ENCODE data around the gene HVCN1. TPM values are rescaled to one million over a fixed set of nuclear protein-coding genes. Genes with fewer than 3 reads are reported as not detected.

Gene HVCN1
- total and polyA plus RNA-seq, 2 of the 13 experiments (the other 11 are each of a cell fraction or from before 2014, with no cell fraction given) = 0.49 to 1.3 TPM

DNA sequence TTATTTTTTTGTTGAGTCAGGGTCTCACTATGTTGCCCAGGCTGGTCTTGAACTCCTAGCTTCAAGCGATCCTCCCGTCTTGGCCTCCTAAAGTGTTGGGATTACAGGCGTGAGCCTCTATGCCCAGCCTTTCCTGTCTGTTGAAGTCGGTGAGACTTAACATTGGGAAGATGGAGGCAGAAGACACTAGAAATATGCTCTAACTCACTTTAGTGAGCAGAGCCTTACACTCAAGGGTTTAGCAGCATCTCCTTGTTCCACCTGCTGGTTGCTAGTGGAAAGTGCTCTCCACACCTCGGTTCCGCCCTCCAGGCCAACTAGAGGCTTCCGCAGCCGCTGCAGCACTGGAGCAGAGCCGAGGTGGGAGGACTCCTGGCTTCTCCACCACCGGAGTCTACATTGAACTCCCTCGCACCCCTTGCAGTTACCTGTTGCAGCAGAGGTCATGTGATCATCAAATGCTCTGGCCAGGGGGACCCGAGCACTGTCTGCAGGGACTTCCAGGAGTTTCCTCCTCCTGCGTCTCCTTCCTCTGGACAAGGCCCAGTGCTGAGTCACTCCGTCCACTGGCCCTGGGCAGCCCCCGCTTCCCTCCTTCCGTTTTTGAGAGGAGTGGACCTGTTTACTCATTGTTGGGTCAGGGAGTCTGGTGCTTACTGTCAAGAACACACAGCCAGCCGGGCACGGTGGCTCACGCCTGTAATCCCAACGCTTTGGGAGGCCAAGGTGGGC is 9.4 kb upstream of the HVCN1 start (continued):
- TF ChIP-seq XRCC5 (optimal IDR thresholded peaks at IDR 0.05; ENCODE audit: low read length) = peak; percentile 67
- TF ChIP-seq TBL1XR1 (IDR thresholded peaks at IDR 0.05; ENCODE audit: borderline replicate concordance, low read length, partially characterized antibody) = no peak
- peak; percentile 58; the same call in 1 of the 2 replicates for TF ChIP-seq RAD21 (CRISPR knock-in tag; IDR thresholded peaks at IDR 0.05)
- TF ChIP-seq SALL1 (CRISPR knock-in tag; IDR thresholded peaks at IDR 0.05) = peak; percentile 75
- TF ChIP-seq FLYWCH1 (CRISPR knock-in tag; IDR thresholded peaks at IDR 0.05) = no peak
- TF ChIP-seq MAZ (IDR thresholded peaks at IDR 0.05; ENCODE audit: borderline replicate concordance, low read depth, low read length) = 0 out of 2 replicates have a peak, but pooled peaks have one; percentile 17
- no peak for TF ChIP-seq MAZ (CRISPR knock-in tag; IDR thresholded peaks at IDR 0.05; ENCODE audit: low read depth)
- no peak for TF ChIP-seq ZNF629 (CRISPR knock-in tag; conservative IDR thresholded peaks at IDR 0.05)
- no peak for TF ChIP-seq ZNF891 (CRISPR knock-in tag; IDR thresholded peaks at IDR 0.05)
- TF ChIP-seq, protein P1, sequence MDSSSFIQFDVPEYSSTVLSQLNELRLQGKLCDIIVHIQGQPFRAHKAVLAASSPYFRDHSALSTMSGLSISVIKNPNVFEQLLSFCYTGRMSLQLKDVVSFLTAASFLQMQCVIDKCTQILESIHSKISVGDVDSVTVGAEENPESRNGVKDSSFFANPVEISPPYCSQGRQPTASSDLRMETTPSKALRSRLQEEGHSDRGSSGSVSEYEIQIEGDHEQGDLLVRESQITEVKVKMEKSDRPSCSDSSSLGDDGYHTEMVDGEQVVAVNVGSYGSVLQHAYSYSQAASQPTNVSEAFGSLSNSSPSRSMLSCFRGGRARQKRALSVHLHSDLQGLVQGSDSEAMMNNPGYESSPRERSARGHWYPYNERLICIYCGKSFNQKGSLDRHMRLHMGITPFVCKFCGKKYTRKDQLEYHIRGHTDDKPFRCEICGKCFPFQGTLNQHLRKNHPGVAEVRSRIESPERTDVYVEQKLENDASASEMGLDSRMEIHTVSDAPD (CRISPR knock-in tag; IDR thresholded peaks at IDR 0.05) = no peak
- no peak for TF ChIP-seq ZNF101 (CRISPR knock-in tag; IDR thresholded peaks at IDR 0.05; ENCODE audit: borderline replicate concordance, low read depth)
- 0 out of 2 replicates have a peak, but pooled peaks have one; percentile 37 for TF ChIP-seq GATAD1 (CRISPR knock-in tag; IDR thresholded peaks at IDR 0.05)
- TF ChIP-seq, protein P2, sequence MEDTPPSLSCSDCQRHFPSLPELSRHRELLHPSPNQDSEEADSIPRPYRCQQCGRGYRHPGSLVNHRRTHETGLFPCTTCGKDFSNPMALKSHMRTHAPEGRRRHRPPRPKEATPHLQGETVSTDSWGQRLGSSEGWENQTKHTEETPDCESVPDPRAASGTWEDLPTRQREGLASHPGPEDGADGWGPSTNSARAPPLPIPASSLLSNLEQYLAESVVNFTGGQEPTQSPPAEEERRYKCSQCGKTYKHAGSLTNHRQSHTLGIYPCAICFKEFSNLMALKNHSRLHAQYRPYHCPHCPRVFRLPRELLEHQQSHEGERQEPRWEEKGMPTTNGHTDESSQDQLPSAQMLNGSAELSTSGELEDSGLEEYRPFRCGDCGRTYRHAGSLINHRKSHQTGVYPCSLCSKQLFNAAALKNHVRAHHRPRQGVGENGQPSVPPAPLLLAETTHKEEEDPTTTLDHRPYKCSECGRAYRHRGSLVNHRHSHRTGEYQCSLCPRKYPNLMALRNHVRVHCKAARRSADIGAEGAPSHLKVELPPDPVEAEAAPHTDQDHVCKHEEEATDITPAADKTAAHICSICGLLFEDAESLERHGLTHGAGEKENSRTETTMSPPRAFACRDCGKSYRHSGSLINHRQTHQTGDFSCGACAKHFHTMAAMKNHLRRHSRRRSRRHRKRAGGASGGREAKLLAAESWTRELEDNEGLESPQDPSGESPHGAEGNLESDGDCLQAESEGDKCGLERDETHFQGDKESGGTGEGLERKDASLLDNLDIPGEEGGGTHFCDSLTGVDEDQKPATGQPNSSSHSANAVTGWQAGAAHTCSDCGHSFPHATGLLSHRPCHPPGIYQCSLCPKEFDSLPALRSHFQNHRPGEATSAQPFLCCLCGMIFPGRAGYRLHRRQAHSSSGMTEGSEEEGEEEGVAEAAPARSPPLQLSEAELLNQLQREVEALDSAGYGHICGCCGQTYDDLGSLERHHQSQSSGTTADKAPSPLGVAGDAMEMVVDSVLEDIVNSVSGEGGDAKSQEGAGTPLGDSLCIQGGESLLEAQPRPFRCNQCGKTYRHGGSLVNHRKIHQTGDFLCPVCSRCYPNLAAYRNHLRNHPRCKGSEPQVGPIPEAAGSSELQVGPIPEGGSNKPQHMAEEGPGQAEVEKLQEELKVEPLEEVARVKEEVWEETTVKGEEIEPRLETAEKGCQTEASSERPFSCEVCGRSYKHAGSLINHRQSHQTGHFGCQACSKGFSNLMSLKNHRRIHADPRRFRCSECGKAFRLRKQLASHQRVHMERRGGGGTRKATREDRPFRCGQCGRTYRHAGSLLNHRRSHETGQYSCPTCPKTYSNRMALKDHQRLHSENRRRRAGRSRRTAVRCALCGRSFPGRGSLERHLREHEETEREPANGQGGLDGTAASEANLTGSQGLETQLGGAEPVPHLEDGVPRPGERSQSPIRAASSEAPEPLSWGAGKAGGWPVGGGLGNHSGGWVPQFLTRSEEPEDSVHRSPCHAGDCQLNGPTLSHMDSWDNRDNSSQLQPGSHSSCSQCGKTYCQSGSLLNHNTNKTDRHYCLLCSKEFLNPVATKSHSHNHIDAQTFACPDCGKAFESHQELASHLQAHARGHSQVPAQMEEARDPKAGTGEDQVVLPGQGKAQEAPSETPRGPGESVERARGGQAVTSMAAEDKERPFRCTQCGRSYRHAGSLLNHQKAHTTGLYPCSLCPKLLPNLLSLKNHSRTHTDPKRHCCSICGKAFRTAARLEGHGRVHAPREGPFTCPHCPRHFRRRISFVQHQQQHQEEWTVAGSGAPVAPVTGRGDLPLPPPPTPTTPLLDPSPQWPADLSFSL (CRISPR knock-in tag; IDR thresholded peaks at IDR 0.05) = no peak
- TF ChIP-seq HMG20B (CRISPR knock-in tag; conservative IDR thresholded peaks at IDR 0.05) = no peak
- TF ChIP-seq, protein P3, sequence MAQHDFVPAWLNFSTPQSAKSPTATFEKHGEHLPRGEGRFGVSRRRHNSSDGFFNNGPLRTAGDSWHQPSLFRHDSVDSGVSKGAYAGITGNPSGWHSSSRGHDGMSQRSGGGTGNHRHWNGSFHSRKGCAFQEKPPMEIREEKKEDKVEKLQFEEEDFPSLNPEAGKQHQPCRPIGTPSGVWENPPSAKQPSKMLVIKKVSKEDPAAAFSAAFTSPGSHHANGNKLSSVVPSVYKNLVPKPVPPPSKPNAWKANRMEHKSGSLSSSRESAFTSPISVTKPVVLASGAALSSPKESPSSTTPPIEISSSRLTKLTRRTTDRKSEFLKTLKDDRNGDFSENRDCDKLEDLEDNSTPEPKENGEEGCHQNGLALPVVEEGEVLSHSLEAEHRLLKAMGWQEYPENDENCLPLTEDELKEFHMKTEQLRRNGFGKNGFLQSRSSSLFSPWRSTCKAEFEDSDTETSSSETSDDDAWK (CRISPR knock-in tag; IDR thresholded peaks at IDR 0.05) = no peak
- peak; percentile 54; the same call in 1 of the 2 replicates for TF ChIP-seq NFE2 (CRISPR knock-in tag; IDR thresholded peaks at IDR 0.05)
- TF ChIP-seq, protein P4, sequence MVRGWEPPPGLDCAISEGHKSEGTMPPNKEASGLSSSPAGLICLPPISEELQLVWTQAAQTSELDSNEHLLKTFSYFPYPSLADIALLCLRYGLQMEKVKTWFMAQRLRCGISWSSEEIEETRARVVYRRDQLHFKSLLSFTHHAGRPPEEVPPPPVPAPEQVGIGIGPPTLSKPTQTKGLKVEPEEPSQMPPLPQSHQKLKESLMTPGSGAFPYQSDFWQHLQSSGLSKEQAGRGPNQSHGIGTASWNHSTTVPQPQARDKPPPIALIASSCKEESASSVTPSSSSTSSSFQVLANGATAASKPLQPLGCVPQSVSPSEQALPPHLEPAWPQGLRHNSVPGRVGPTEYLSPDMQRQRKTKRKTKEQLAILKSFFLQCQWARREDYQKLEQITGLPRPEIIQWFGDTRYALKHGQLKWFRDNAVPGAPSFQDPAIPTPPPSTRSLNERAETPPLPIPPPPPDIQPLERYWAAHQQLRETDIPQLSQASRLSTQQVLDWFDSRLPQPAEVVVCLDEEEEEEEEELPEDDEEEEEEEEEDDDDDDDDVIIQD (CRISPR knock-in tag; IDR thresholded peaks at IDR 0.05; ENCODE audit: low read depth) = peak; percentile 50
- no peak for TF ChIP-seq FOXP1 (IDR thresholded peaks at IDR 0.05)
- no peak; the same call in 1 of the 2 replicates for TF ChIP-seq FOXP1 (CRISPR knock-in tag; IDR thresholded peaks at IDR 0.05)
- TF ChIP-seq ZNF850 (CRISPR knock-in tag; conservative IDR thresholded peaks at IDR 0.05) = no peak
